ENCODE results near the gene DCAF15. TPM values are rescaled to one million over a fixed set of nuclear protein-coding genes. Genes with fewer than 3 reads are reported as not detected.

The DCAF15 gene
- total RNA-seq, 1 donor from 2014 or later, result 17.5 TPM

DNA sequence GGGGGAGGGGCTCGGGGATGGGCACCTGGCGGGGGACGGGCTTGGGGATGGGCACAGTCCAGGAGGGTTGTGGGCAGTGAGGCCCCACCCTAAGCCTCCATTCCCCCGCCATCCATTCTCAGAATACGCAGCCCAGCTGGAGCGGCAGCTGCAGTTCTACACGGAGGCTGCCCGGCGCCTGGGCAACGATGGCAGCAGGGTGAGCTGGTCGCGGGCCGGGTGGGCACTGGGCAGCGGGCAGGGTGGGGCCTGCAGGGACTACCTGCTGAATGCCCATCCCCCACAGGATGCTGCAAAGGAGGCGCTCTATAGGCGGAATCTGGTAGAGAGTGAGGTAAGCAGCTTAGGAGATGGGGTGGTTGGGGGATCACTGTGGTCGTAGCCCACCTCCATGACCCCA, 22.4 kb upstream of the DCAF15 start:
- DNase-seq (ENCODE audit: low spot score), result no peak

DNA sequence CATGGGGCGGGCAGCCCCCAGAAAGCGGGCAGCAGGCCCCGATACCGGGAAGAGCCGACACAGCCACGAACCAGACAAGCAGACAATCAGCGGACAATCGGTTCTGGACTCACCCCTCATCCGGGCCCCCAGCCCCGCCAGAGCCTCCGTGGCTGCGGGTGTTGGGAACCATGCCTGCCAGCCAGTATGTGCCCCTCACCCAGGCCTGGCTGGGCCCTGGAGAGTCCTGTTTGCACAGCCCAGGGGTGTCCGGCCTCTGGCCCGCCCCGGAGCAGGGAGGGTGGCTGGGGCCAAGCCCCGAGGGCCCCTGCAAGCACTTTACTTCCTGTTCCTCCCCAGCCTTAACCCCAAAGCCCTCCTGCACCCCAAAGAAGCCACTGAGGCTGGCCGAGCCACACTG, 21.9 kb upstream of the DCAF15 start:
- DNase-seq (ENCODE audit: low spot score), result no peak

DNA sequence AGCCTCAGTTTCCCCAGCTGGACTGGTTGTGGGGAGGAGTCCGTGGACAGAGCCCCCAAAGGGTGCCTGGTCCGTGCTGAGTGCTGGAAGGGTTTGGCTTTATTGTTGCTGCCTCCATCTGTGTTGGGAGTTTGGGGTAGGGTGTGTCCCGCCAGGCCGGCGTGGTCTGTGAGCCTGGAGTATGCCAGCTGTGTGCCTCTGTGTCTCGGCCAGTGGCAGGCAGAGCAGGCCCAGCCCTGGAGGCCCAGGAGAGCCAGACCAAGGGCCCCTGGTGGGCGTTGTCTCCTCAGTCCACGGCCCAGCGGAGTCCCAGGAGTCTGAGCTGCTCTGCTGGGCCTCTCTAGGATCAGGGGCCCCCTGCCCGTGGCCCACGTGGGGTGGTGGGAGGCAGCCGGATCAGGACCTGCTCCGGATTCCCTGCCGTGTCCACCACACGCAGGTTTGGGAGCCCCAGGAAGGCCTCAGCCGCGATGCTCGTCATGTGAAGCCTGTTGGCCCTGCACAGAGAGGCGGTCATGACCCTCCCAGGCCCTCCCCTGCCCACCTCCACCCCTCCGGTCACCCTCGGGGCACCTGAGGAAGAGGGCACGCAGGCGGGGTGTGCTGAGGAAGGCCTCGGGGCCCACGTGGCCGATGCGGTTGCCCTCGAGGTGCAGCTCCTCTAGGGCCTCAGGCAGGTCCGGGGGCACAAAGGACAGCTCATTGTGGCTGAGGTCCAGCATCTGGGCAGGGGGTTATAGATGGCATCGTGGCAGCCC, 20.7 kb upstream of the DCAF15 start:
- no peak for DNase-seq (ENCODE audit: low spot score)

DNA sequence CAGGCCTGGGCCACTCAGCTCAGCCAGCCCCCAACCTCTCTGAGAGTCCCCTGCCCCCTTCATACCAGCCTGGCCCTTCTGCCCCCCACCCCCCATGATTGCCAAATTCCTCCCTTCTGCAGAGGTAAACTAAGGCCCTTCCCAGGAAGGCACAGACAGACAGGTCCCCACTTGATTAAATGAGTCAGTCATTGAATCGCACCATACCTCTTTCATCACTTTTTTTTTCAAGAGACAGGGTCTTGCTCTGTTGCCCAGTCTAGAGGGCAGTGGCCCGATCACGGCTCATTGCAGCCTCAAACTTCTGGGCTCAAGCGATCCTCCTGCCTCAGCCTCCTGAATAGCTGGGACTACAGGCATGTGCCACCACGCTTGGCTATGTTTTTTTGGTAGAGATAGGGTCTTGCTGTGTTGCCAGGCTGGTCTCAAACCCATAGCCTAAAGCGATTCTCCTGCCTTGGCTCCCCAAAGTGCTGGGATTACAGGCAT, 20.1 kb upstream of the DCAF15 start:
- no peak for DNase-seq (ENCODE audit: low spot score)

DNA sequence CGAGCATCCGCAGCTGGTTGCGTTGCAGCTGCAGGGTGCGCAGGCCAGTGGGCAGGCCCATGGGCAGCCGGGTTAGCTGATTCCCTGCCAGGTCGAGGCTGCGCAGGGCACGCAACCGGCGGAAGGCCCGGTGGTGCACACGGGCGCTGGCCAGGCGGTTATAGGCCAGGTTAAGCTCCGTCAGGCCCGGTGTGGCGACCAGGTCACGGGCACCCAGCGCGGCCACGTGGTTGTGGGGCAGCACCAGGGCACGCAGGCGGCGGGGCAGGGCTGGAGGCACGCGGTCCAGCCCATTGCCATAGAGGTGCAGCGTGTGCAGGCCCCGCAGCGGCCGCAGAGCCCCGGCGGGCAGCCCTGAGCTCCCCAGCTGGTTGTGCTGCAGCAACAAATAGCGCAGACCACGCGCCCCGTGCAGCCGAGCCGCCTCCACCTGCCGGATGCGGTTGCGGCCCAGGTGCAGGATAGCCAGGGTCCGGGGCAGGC, 19.4 kb upstream of the DCAF15 start:
- no peak for DNase-seq (ENCODE audit: low spot score)

DNA sequence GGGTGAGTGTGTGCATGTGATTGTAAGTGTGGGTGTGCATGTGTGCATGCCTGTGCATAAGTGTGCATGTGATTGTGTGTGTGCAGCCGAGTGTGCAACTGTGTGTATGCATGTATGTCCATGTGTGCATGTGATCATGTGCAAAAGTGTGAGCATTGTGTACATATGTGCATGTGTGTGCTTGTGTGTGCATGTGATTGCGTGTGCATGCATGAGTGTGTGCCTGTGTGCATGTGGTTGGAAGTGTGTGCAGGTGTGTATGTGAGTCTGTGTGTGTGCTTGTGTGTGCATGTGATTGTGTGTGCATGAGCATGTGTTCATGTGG, 17.6 kb upstream of the DCAF15 start:
- no peak for DNase-seq (ENCODE audit: low spot score)

DNA sequence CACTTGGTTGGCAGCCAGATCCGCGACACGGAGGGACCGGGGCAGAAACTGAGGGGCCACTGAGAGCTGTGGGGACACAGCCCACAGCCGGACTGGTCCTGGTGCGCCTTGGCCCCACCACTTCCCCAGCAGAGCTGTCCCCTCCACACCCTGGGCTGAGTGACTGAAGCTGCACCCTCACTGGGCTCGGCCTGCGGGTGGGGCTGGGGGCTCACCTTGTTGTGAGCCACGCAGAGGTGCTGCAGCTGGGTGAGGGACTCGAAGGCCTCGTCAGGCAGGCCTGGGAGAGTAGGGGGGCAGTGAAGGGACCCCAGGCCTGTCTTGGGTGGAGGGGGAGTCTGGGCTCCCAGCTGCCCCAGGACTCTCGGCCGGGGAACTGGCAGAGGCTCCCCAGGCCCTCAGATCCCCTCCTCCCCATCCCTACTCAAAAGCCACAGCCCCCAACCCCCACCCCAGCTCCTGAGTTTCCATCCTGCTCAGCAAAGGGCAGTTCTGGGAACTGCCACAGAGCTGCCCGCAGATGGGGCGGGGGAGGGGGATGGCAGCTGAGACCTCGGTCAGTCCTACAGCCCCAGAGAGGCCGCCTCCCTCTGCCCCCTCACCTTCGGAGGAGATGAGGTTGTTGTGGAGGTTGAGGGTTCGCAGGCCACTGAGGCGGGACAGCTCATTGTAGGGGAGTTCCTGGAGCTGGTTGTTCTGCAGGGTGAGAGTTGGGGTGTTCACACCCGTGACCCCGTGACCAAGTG, 16.4 kb upstream of the DCAF15 start:
- DNase-seq (ENCODE audit: low spot score), result no peak

DNA sequence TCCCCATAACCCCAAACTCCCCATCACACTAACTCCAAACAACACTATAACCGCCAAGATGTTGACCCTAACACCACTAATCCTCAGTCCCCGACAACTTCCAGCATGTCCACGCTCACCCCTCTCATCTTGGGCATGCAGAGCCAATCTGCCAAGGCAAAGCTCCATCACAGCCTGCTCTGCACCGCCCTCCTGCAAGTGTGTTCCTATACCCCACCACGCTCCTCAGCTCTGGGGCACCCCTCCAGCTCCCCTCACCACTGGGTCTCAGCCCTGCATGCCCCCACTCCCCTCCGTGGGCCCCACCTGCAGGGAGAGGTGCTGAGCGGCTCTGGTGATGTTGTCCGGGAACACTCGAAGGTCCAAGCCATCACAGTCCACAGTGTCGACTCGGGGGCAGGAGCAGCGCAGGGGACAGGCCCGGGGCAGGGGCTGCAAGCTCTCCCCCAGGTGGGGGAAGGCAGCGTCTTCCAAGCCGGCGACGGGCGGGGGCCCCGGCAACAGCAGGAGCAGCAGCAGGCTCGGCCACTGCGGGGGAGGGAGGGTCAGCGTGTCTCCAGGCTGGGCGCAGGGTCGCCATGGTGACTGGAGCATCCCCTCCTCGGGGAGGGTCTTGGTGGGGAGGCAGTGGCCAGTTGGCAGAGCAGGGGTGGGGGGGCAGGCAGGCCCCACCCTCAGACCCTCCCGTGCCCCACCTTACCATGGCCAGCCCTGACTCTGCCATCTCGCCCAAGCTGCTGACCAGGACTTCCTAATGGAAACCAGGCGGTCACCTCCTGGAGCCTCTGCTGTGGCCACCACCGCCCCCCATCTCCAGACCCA, 14.6 kb upstream of the DCAF15 start:
- no peak for DNase-seq (ENCODE audit: low spot score)

DNA sequence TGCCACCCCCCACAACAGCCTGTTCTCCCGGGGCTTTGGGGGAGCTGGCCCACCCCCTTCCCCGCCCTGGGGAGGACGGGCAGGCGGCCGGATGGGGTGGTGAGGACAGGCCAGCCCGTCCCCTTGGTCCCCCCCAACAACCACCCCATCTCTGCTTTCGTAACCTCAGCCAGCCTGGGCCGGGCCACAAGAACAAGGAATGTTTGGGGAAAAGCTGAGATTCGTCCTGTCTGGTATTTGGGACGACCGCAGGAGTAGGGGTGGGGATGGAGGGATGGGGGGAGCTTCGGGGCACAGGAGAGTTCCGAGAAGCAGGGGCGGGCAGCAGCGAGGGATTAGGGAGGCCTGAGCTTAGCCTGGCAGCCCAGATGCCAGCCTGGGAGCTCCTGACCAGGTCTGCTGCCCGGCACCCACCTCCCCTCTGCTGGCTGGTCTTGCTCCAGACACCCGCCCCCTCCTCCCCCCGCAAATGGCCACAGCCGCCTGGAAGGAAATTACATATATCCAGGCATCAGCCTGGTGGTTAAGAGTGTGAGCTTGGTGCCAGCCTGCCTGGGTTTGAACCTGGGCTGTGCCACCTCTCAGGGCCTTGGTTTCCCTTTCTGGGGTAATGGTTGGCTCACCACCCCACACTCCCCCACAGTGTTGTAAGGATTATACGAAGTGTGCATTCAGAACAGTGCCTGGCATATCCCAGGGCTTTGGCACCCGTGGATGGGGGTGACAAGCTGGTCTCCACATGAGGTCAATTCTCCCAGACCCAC, 13.8 kb upstream of the DCAF15 start, which contains the start of gene PODNL1:
TSS of gene PODNL1 (minus strand) at position 117 of the 764 bp plus-strand sequence. CDS start 236 bp downstream, outside the sequence.
- no peak for DNase-seq (ENCODE audit: low spot score)

DNA sequence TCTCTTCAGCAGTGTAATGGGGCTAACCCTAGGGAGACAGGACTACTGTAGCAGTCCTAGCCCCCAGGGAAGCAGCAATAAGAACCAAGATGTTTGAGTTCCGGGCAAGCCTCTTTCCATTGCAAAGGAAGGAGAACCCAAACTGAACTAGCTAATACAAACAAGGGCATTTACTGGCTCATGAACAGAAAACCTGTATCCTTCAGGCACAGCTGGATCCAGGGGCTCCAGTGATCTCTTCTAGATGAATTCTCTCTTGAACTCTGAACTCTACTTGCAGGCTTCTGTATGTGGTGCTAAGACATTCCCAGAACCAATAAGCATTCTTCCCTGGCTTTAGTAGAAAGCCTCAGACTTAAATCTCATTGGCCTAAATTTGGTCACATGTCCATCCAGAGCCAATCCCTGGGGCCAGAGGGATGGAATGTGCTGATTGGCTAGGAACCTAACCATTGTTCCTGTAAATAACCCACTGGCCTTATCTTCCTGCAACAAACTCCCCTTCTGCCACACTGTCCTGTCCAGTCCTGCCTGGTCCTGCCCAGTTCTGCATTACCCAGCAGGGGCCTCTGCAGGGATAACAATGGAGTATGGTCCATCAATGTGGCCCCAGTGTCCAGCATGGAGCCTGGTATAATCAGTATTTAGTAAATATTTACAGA, 10.2 kb upstream of the DCAF15 start:
- no peak for DNase-seq (ENCODE audit: low spot score)

DNA sequence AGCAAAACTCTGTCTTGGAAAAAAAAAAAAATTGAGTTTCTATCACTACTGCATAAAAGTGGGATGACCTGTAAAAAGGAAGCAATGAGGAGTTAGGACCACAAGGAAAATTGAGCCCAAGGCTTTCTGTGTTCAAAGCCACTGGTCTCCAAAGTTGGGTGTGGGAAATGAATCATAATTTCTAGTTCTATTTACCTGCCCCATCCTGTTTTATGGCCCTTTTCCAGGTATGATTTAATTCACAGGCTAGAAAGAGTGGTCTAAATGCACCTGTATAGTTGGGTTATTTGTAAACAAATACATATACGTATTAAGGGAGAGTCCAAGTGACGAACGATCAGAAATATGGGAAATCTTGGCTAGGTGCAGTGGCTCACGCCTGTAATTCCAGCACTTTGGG, 5.9 kb upstream of the DCAF15 start:
- no peak for DNase-seq (ENCODE audit: low spot score)

DNA sequence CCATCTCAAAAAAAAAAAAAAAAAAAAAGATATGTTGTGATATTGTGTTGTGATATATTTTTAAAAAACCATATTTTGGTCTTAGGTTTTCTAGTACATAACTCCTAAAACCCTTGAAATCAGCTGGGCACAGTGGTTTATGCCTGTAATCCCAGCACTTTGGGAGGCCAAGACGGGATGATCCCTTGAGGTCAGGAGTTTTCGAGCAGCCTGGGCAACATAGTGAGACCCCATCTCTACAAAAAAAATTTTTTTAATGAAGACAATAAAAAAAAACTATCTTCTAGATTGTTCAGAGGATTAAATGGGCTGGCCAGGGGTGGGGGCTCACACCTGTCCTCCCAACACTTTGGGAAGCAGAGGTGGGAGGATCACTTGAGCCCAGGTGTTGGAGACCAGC, 1.3 kb upstream of the DCAF15 start:
- no peak for DNase-seq (ENCODE audit: low spot score)

DNA sequence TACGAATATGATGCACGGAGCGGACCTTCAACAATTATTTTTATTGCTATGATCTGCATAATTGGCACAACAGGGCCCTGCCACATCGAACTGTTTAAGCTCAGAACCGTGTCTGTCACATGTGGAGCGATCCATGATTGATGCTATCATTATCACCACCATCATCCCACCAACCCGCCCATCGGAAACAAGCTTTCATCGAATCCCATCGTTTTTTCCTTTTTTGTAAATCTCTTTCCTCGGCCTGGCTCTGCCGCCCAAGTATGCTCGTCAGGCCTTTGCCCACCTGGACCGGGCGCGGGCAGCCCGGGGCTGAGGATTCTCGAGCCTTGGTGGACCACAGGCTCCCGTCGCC, 533 bp upstream of the DCAF15 start:
- DNase-seq (ENCODE audit: low spot score), result no peak

DNA sequence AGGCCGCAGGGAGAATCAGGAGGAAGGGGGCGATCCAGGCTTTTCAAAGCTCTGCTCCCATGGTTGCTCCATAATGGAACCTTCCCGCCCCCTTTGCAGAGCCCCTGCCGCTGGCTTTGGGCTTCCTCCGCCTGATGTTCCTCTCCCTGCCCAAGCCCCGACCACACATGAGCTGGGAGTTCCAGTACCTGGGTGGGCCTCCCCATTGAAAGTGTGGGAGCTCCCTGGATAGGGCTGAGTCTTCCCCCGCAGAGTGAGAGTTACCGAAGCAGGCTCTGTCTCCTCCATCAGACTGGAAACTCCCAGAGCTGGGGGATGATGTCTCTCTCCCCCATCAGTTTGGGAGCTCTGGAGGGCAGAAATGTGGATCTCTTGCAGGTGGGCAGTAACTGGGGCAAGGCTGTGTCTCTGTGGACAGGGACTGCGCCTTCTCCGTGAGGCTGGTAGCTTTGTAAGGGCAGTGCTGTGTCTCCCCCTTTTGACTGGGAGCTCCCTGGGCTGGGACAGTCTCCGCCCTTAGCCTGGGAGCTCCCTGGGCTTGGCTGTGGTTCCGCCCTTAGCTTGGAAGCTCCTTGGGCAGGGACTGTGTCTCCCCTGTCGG, 722 bp downstream of the DCAF15 start:
- DNase-seq (ENCODE audit: low spot score), result no peak

DNA sequence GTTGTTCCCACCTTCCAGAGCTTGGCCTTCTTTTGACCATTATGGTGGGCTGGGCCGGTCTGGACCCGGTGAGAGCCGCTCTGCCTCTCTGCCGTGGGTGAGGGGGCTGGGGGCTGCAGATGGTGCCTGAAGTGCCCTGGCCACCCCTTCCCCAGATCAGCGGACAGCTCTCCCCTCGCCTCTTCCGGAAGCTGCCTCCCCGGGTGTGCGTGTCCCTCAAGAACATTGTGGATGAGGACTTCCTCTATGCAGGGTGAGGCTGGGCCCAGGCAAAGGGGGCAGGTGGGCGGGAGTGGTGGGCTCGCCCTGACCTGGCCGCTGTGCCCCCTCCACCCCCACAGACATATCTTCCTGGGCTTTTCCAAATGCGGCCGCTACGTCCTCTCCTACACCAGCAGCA, 1.9 kb downstream of the DCAF15 start:
- DNase-seq (ENCODE audit: low spot score), result no peak

DNA sequence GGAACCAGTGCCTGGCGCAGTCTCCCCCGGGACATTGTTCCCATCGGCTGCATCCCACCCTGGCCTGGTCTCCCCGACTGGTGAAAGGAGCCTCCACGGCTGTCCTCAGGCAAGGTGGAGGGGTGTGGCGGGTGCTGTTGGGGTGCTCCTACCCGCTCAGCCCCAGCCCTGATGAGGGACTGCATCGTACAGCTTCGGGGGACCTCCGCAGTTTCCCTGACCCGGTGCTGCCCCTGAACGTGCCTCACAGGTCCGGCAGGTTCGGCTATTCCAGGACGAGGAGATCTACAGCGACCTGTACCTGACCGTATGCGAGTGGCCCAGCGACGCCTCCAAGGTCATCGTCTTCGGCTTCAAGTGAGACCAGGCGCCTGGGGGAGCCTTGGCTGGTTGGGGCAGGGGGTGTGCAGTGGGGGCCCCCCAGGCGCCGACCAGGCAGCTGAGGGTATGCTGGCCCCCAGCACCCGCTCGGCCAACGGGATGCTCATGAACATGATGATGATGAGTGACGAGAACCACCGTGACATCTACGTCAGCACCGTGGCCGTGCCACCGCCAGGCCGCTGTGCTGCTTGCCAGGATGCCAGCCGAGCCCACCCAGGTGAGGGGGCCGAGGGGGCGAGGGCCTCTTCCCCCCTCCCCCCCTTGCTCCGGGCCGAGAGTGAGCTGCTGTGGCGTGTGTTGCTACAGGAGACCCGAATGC, 3.5 kb downstream of the DCAF15 start:
- no peak for DNase-seq (ENCODE audit: low spot score)

DNA sequence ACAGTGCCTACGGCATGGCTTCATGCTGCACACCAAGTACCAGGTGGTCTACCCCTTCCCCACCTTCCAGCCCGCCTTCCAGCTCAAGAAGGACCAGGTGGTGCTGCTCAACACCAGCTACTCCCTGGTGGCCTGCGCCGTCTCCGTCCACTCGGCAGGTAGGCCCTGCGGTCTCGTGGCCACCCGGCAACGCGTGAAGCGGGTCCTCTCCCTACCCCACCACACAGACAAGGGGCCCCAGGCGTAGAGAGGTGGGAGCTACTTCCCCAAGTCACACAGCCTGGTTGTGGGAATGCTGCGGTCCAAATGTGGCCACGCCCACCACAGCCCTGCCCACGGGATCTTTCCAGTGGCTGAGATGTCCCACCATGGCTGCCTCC, 4.0 kb downstream of the DCAF15 start:
- DNase-seq (ENCODE audit: low spot score), result no peak

DNA sequence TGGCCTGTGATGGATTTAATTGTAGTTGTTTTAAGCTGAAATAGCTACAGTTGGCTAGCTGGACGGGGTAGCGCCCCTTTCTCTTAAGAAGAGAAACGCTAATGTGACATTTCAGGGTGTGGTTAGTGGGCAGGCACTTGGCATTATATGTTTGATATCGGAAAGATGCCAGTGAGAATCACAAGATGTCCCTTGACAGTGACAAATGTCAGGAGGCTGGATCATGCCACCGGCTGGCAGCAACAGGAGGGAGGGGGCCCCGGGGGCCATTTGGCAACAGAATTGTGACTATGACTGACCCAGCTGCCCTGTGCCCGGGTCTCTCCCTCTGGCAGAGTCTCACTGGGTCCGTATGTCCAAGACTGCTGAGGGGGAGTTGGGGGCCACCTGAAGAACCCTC, 4.7 kb downstream of the DCAF15 start:
- DNase-seq (ENCODE audit: low spot score), result no peak

DNA sequence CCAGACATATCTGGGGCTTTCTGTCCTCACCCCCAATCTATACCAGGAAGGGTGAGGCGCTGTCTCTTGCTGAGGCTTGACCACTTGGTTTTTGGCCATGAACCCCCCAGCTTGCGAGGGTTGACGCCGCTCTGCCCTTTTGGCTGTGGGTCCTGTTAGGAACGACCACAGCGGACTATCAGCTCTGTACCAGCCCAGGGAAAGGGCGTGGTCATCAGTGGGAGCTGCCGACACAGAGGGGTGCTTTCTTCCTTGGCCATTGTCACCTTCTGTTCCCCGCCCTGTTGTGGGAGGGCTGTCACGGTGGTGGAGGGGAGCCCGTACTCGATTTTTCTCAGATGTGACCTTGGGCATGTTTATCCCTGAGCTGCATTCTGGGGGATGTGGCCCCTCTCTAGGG, 5.7 kb downstream of the DCAF15 start:
- no peak for DNase-seq (ENCODE audit: low spot score)

Measured in mesenteric fat pad (tissue), 1 donor.